SU-DHL-6 (cell line): ENCODE results near the gene CNTNAP1.

Source experiments
- H2AFZ ChIP-seq: fragments of 200-600 bp; sonication (generic); 2 replicates; pipeline ENCODE4 v1.6.1; 2014; ENCODE audit warnings: low read depth, mild to moderate bottlenecking, moderate library complexity, mixed read lengths, antibody characterized with exemption, low read length; ENCODE audit not compliant: severe bottlenecking
- H3F3A ChIP-seq: fragments of 200-600 bp; shearing (Covaris generic); 2 replicates; pipeline ENCODE4 v1.6.0; 2016; ENCODE audit warnings: antibody characterized with exemption, mild to moderate bottlenecking; ENCODE audit not compliant: insufficient read depth
- H3K27ac ChIP-seq: fragments of 200-600 bp; sonication (generic); 2 replicates; pipeline ENCODE4 v1.5.1; 2016; ENCODE audit warnings: low read depth, mild to moderate bottlenecking, low read length, moderate library complexity, mixed read lengths
- H3K27me3 ChIP-seq: fragments of 200-600 bp; sonication (generic), shearing (Covaris generic); 2 replicates; pipeline ENCODE4 v1.6.0; 2014; ENCODE audit warnings: mild to moderate bottlenecking, low read length
- H3K36me3 ChIP-seq: fragments of 200-600 bp; sonication (generic); 2 replicates; pipeline ENCODE4 v1.6.1; 2014; ENCODE audit warnings: mild to moderate bottlenecking, low read length, mixed read lengths
- H3K4me2 ChIP-seq: fragments of 300-600, 200-600 bp; shearing (Covaris generic), sonication (generic); 2 replicates; pipeline ENCODE4 v1.6.0; 2014; ENCODE audit warnings: low read length, low read depth, mild to moderate bottlenecking; ENCODE audit not compliant: poor library complexity, severe bottlenecking
- H3K4me3 ChIP-seq: fragments of 200-600 bp; sonication (generic); 2 replicates; pipeline ENCODE4 v1.5.1; 2014; ENCODE audit warnings: antibody characterized with exemption, low read length, mild to moderate bottlenecking, mixed read lengths; ENCODE audit not compliant: insufficient read depth, poor library complexity, severe bottlenecking
- H3K79me2 ChIP-seq: fragments of 200-600 bp; sonication (generic); 2 replicates; pipeline ENCODE4 v1.6.1; 2014; ENCODE audit warnings: mild to moderate bottlenecking, low read length, moderate library complexity; ENCODE audit not compliant: insufficient read depth
- H3K9ac ChIP-seq: fragments of 200-600 bp; sonication (generic); 2 replicates; pipeline ENCODE4 v1.7.0; 2014; ENCODE audit warnings: mild to moderate bottlenecking, low read length
- H3K9me2 ChIP-seq: fragments of 200-600 bp; sonication (generic); replicated peaks from 2 replicates; pipeline ENCODE4 v1.6.1; 2014; ENCODE audit warnings: low read length; ENCODE audit not compliant: insufficient read depth
- H3K9me3 ChIP-seq: fragments of 200-600 bp; sonication (generic); 2 replicates; pipeline ENCODE4 v1.6.1; 2014; ENCODE audit warnings: low read length, mixed read lengths; ENCODE audit not compliant: insufficient read depth
- H4K20me1 ChIP-seq: fragments of 200-600 bp; sonication (generic); 2 replicates; pipeline ENCODE4 v1.6.1; 2014; ENCODE audit warnings: low read depth, mild to moderate bottlenecking, antibody characterized with exemption, low read length, moderate library complexity, mixed read lengths
- EZH2phosphoT487 ChIP-seq: fragments of 200-600 bp; sonication (generic), shearing (Covaris generic); conservative IDR thresholded peaks from 2 replicates; pipeline ENCODE4 v1.6.1; 2018; ENCODE audit warnings: mild to moderate bottlenecking, antibody characterized with exemption, low read length, moderate library complexity, mixed read lengths
- TF ChIP-seq, protein P1 (sequence below): fragments of 200-600 bp; sonication (generic); IDR thresholded peaks from one replicate; pipeline ENCODE4 v1.5.1; 2017; ENCODE audit warnings: antibody characterized with exemption, mild to moderate bottlenecking, low read length, moderate library complexity; ENCODE audit not compliant: insufficient read depth, poor library complexity, severe bottlenecking

The CNTNAP1 gene

DNA sequence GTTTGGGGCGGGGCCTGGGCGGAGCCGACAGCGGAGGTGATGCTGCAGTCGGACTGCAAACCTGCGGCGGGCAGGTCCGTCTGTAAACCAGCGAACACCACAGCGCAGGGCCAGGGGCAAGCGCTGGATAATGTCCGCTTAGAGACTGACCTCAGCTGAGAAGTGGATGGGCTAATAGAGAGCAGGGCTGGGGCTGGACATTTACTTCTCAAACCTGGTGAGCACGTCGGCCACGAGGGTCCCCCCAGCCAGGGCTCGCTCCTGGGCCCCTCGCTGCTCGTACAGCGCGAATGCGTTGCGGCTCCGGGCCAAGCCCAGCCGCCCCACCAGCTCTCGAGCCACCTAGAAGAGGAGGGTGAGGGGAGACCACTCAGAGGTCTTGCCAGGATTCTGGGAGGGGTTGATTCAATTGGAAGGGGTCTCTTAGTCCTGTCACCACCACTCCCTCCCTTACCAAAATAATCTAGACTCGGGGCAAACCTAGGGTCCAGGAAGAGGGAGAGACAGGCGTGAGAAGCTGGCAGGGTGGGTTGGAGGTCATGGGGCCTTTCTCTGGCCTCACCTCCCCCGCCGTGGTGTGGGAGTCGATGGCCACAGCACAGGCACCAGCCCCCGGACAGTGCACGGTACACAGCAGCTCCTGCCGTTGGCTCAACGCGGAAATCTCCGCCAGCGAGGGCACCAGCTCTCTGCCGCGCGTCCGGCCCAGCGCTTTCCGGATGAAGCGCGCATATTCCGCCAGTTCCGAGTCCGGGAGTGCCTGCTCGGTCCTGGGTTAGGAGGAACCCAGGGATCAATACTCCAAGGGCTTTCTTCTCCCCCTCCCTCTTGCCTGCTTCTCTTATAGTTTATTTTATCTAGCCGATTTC lies 11.3 kb upstream of the CNTNAP1 start:
- H3K9me3 ChIP-seq: no peaks in the 10 kb centered on the region
- TF ChIP-seq, protein P1, sequence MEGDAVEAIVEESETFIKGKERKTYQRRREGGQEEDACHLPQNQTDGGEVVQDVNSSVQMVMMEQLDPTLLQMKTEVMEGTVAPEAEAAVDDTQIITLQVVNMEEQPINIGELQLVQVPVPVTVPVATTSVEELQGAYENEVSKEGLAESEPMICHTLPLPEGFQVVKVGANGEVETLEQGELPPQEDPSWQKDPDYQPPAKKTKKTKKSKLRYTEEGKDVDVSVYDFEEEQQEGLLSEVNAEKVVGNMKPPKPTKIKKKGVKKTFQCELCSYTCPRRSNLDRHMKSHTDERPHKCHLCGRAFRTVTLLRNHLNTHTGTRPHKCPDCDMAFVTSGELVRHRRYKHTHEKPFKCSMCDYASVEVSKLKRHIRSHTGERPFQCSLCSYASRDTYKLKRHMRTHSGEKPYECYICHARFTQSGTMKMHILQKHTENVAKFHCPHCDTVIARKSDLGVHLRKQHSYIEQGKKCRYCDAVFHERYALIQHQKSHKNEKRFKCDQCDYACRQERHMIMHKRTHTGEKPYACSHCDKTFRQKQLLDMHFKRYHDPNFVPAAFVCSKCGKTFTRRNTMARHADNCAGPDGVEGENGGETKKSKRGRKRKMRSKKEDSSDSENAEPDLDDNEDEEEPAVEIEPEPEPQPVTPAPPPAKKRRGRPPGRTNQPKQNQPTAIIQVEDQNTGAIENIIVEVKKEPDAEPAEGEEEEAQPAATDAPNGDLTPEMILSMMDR: no peak
- no peak overlapping the region for H3K9ac ChIP-seq
- no peaks in the 10 kb centered on the region for H4K20me1 ChIP-seq
- H3F3A ChIP-seq: no peaks in the 10 kb centered on the region
- H2AFZ ChIP-seq: no peak overlapping the region
- H3K36me3 ChIP-seq: no peaks in the 10 kb centered on the region
- H3K27me3 ChIP-seq: no peaks in the 10 kb centered on the region
- no peaks in the 10 kb centered on the region for H3K9me2 ChIP-seq
- H3K79me2 ChIP-seq: no peaks in the 10 kb centered on the region
- no peak overlapping the region for H3K4me2 ChIP-seq
- no peak overlapping the region for H3K27ac ChIP-seq
- no peak overlapping the region for H3K4me3 ChIP-seq

DNA sequence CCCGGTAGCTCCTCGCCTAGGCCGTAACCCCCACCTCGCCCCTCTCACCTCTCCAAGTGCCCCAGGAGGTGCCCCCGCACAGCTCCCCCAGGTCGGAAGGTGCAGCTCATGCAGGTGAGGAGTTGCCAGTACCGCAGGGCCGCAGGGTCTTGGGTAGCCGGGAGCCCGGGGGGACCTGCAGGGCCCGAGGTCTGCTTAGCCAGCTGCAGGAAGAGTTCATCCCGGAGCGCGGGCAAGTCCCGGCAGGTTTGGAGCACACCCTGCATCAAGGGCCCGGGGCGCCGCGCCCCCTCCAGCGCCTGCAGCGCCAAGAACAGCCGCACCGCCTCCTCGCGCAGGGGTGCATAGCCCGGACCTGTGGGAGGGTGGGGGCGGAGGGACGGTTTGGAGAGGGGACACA lies 10.3 kb upstream of the CNTNAP1 start:
- Histone ChIP-seq H3K79me2 (no peaks in the 10 kb centered on the region), H3K36me3 (no peaks in the 10 kb centered on the region), H3K27me3 (no peaks in the 10 kb centered on the region), H2AFZ (no peak overlapping the region), H3K9ac (no peak overlapping the region), H3K4me3 (no peak overlapping the region), H3K4me2 (no peak overlapping the region), H3F3A (no peaks in the 10 kb centered on the region), H4K20me1 (no peaks in the 10 kb centered on the region), H3K9me2 (no peaks in the 10 kb centered on the region), H3K27ac (no peak overlapping the region), H3K9me3 (no peaks in the 10 kb centered on the region)
- TF ChIP-seq, protein P1: no peak
- no peak for TF ChIP-seq EZH2phosphoT487

DNA sequence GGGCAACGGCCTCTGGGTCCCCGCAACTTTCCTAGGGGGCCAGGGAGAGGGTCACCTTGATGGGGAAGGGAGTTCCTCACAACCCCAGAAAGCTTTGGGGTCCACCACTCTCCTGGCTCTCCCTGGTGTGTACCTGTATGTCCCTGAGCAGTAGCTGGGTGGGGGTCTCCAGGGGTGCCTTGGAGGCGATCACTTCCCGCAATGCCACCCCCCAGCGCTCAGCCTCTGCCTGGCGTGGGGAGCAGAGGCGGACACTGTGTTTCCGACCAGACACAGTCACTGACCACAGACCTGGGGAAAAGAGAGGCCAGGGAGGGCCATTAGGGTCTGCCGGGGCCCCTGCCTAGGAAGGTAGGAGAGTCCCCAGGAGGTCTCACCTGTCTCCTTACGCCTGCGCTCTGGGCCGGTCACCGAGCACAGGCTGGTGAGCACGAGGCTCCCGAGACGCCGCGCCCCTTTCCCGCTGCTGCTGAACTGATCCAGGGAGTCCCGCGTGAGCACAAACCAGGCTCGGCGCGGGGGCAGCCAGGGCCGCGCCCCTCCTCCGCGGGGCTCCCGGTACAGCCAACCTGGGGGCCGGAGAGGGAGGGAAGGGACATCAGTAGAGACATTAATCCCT lies 9.0 kb upstream of the CNTNAP1 start:
- Histone ChIP-seq H3K36me3 (no peaks in the 10 kb centered on the region), H4K20me1 (no peaks in the 10 kb centered on the region), H3F3A (peaks cover under 1% of the 10 kb centered on the region; the same call in 1 of the 2 replicates), H3K9me2 (no peaks in the 10 kb centered on the region), H3K9me3 (no peaks in the 10 kb centered on the region), H3K9ac (no peak overlapping the region), H3K27me3 (no peaks in the 10 kb centered on the region), H3K79me2 (no peaks in the 10 kb centered on the region), H3K4me2 (no peak overlapping the region), H2AFZ (no peak overlapping the region), H3K4me3 (no peak overlapping the region), H3K27ac (no peak overlapping the region)
- no peak for TF ChIP-seq EZH2phosphoT487
- TF ChIP-seq, protein P1: no peak
